GM23338 (cell line): ENCODE data around the gene TMC1. TPM values are rescaled to one million over a fixed set of nuclear protein-coding genes. Genes with fewer than 3 reads are reported as not detected.

Experiments used
- ATAC-seq: fragments of 200-7000 bp; cut with Tn5 transposase; 3 replicates; pipeline ENCODE4 v1.9.1; 2020
- DNase-seq: peaks from one replicate; pipeline ENCODE4 v3.0.0-alpha.2; 2015; ENCODE audit warnings: low spot score
- H2AFZ ChIP-seq: fragments of 200-600 bp; sonication (generic); 2 replicates; pipeline ENCODE4 v1.8.0; 2016; ENCODE audit warnings: antibody characterized with exemption, mild to moderate bottlenecking, moderate library complexity
- H3F3A ChIP-seq: fragments of 200-600 bp; sonication (generic); replicated peaks from 2 replicates; pipeline ENCODE4 v1.8.0; 2017; ENCODE audit warnings: antibody characterized with exemption, mixed run types, low read depth
- H3K27ac ChIP-seq: fragments of 200-600 bp; sonication (generic); 2 replicates; pipeline ENCODE4 v1.6.1; 2016; ENCODE audit warnings: low read depth
- H3K27me3 ChIP-seq: fragments of 200-600 bp; sonication (generic); 2 replicates; pipeline ENCODE4 v1.8.0; 2016; ENCODE audit warnings: mild to moderate bottlenecking, mixed run types, moderate library complexity; ENCODE audit not compliant: insufficient read depth
- H3K36me3 ChIP-seq: fragments of 200-600 bp; sonication (generic); 2 replicates; pipeline ENCODE4 v1.8.0; 2016; ENCODE audit warnings: mild to moderate bottlenecking; ENCODE audit not compliant: insufficient read depth
- H3K4me1 ChIP-seq: fragments of 200-600 bp; sonication (generic); 2 replicates; pipeline ENCODE4 v1.8.0; 2016; ENCODE audit warnings: mild to moderate bottlenecking, moderate library complexity; ENCODE audit not compliant: insufficient read depth
- H3K4me2 ChIP-seq: fragments of 200-600 bp; sonication (generic); 2 replicates; pipeline ENCODE4 v1.7.1; 2017; ENCODE audit warnings: mixed run types
- H3K4me3 ChIP-seq: fragments of 200-600 bp; sonication (generic); 2 replicates; pipeline ENCODE4 v1.6.1; 2016; ENCODE audit warnings: mixed run types
- H3K79me2 ChIP-seq: fragments of 200-600 bp; sonication (generic); replicated peaks from 2 replicates; pipeline ENCODE4 v1.8.0; 2017; ENCODE audit warnings: mild to moderate bottlenecking; ENCODE audit not compliant: insufficient read depth
- H3K9me2 ChIP-seq: fragments of 200-600 bp; sonication (generic); 2 replicates; pipeline ENCODE4 v1.8.0; 2017; ENCODE audit not compliant: insufficient read depth
- H4K20me1 ChIP-seq: fragments of 200-600 bp; sonication (generic); replicated peaks from 2 replicates; pipeline ENCODE4 v1.8.0; 2017; ENCODE audit warnings: mild to moderate bottlenecking; ENCODE audit not compliant: insufficient read depth
- H3K27ac Mint-ChIP-seq: 2 replicates; pipeline ENCODE4 v1.8.0; 2020; ENCODE audit warnings: inconsistent platforms, mild to moderate bottlenecking, moderate library complexity, mixed read lengths
- H3K27me3 Mint-ChIP-seq: 3 replicates; pipeline ENCODE4 v1.8.0; 2022; ENCODE audit warnings: low read depth, mild to moderate bottlenecking, moderate library complexity, mixed read lengths, inconsistent platforms; ENCODE audit not compliant: insufficient read depth, poor library complexity
- H3K36me3 Mint-ChIP-seq: 3 replicates; pipeline ENCODE4 v1.8.0; 2021; ENCODE audit warnings: low read depth, mild to moderate bottlenecking, inconsistent platforms, moderate library complexity, mixed read lengths
- H3K4me1 Mint-ChIP-seq: 3 replicates; pipeline ENCODE4 v1.8.0; 2020; ENCODE audit warnings: mild to moderate bottlenecking, inconsistent platforms, mixed read lengths
- H3K4me3 Mint-ChIP-seq: 3 replicates; pipeline ENCODE4 v1.8.0; 2021; ENCODE audit warnings: moderate library complexity, mild to moderate bottlenecking, inconsistent platforms, mixed read lengths
- H3K9me3 Mint-ChIP-seq: 3 replicates; pipeline ENCODE4 v1.8.0; 2020; ENCODE audit warnings: moderate library complexity, mild to moderate bottlenecking, inconsistent platforms, mixed read lengths
- CREB1 ChIP-seq: fragments of 250-450 bp; sonication (Bioruptor Pico); IDR thresholded peaks from 2 replicates; pipeline ENCODE4 v1.5.0; 2020; ENCODE audit warnings: low read depth, mild to moderate bottlenecking, moderate library complexity
- CTCF ChIP-seq, 2 experiments: fragments of 200-600 bp in 1 of 2; sonication (generic) in 1 of 2; conservative IDR thresholded peaks; 2 replicates each; pipeline versions ENCODE4 v1.5.1 to v1.6.1; 2016 to 2017; ENCODE audit warnings: antibody characterized with exemption in 2 of 2, low read depth in 2 of 2, mild to moderate bottlenecking in 2 of 2, moderate library complexity in 1 of 2
- ETS1 ChIP-seq: IDR thresholded peaks from 2 replicates; pipeline ENCODE4 v1.6.1; 2016; ENCODE audit warnings: antibody characterized with exemption
- EZH2 ChIP-seq: fragments of 200-600 bp; sonication (generic); IDR thresholded peaks from one replicate; pipeline ENCODE4 v1.8.0; 2017; ENCODE audit warnings: antibody characterized with exemption, mild to moderate bottlenecking, low read depth; ENCODE audit not compliant: unreplicated experiment
- EZH2phosphoT487 ChIP-seq: fragments of 200-600 bp; sonication (generic); IDR thresholded peaks from one replicate; pipeline ENCODE4 v1.8.1; 2018; ENCODE audit warnings: antibody characterized with exemption; ENCODE audit not compliant: unreplicated experiment
- JUNB ChIP-seq: IDR thresholded peaks from one replicate; pipeline ENCODE4 v1.6.1; 2016; ENCODE audit warnings: antibody characterized with exemption; ENCODE audit not compliant: unreplicated experiment
- NANOG ChIP-seq: IDR thresholded peaks from 2 replicates; pipeline ENCODE4 v1.6.1; 2016; ENCODE audit warnings: antibody characterized with exemption, borderline replicate concordance
- POLR2AphosphoS5 ChIP-seq: IDR thresholded peaks from 2 replicates; pipeline ENCODE4 v1.6.1; 2016; ENCODE audit warnings: antibody characterized with exemption, low read depth
- STAT1 ChIP-seq: IDR thresholded peaks from one replicate; pipeline ENCODE4 v1.6.1; 2016; ENCODE audit warnings: antibody characterized with exemption; ENCODE audit not compliant: unreplicated experiment
- ZNF114 ChIP-seq: fragments of 250-450 bp; sonication (Bioruptor Pico); IDR thresholded peaks from 2 replicates; pipeline ENCODE4 v1.5.0; 2020; ENCODE audit warnings: mild to moderate bottlenecking, moderate library complexity
- ZNF331 ChIP-seq: fragments of 250-450 bp; sonication (Bioruptor Pico); IDR thresholded peaks from 2 replicates; pipeline ENCODE4 v1.5.0; 2020; ENCODE audit warnings: low read depth, mild to moderate bottlenecking, moderate library complexity
- ZNF462 ChIP-seq: fragments of 250-450 bp; sonication (Bioruptor Pico); IDR thresholded peaks from 2 replicates; pipeline ENCODE4 v1.5.0; 2020; ENCODE audit warnings: mild to moderate bottlenecking, moderate library complexity
- polyA plus RNA-seq: library from polyadenylated mRNA; unstranded; fragments of >200 nt; fragmentation: Nextera tagmentation; extraction: Ambion mirVana; gene quantifications from 2 replicates; pipeline ENCODE4 v1.2.1, GENCODE V29; 2016
- total RNA-seq: library from RNA; depleted of rRNA; stranded (reverse); fragments of >200 nt; shearing (Covaris generic); gene quantifications from 2 replicates; pipeline ENCODE4 v1.2.3, GENCODE V29; 2014

TMC1 gene
- total and polyA plus RNA-seq, 2 experiments from 2014 or later: 0.61 to 1.2 TPM

GRCh38 chr9:72649127-72649442 is 127.7 kb downstream of the TMC1 start:
- no peaks in the 10 kb centered on the region for H3K36me3 ChIP-seq
- H2AFZ ChIP-seq: peak overlapping the region; percentile 90
- no peaks in the 10 kb centered on the region for H3K9me3 Mint-ChIP-seq
- no peaks in the 10 kb centered on the region for H3K36me3 Mint-ChIP-seq
- DNase-seq: no peak
- no peak for ATAC-seq
- no peak overlapping the region for H3K4me2 ChIP-seq
- TF ChIP-seq EZH2phosphoT487 (no peak), JUNB (no peak), EZH2 (no peak), ZNF331 (CRISPR knock-in tag) (no peak)
- H3K9me2 ChIP-seq: 0 out of 2 replicates have a peak, but pooled peaks cover 3% of the 10 kb centered on the region
- no peaks in the 10 kb centered on the region for H3K27me3 Mint-ChIP-seq
- H3K27me3 ChIP-seq: no peaks in the 10 kb centered on the region
- H3F3A ChIP-seq: no peaks in the 10 kb centered on the region
- no peak overlapping the region for H3K4me3 Mint-ChIP-seq
- no peak overlapping the region for H3K27ac Mint-ChIP-seq
- H3K27ac ChIP-seq: no peak overlapping the region
- no peaks in the 10 kb centered on the region for H3K79me2 ChIP-seq
- H3K4me1 Mint-ChIP-seq: peaks cover 8% of the 10 kb centered on the region; the same call in 2 of the 3 replicates
- H3K4me3 ChIP-seq: no peak overlapping the region
- H4K20me1 ChIP-seq: no peaks in the 10 kb centered on the region
- H3K4me1 ChIP-seq: 0 out of 2 replicates have a peak, but pooled peaks cover 4% of the 10 kb centered on the region

- Mint-ChIP-seq H3K27me3 (no peaks in the 10 kb centered on the region), H3K9me3 (no peaks in the 10 kb centered on the region), H3K4me1 (peaks cover 8% of the 10 kb centered on the region; the same call in 2 of the 3 replicates), H3K36me3 (no peaks in the 10 kb centered on the region), H3K4me3 (no peak overlapping the region), H3K27ac (no peak overlapping the region)
- no peaks in the 10 kb centered on the region for H3K36me3 ChIP-seq
- ATAC-seq (no peak), DNase-seq (no peak)
- H3F3A ChIP-seq: no peaks in the 10 kb centered on the region
- H3K27me3 ChIP-seq: no peaks in the 10 kb centered on the region
- H3K4me1 ChIP-seq: 0 out of 2 replicates have a peak, but pooled peaks cover 4% of the 10 kb centered on the region
- H3K4me3 ChIP-seq: no peak overlapping the region
- H3K79me2 ChIP-seq: no peaks in the 10 kb centered on the region
- H3K4me2 ChIP-seq: no peak overlapping the region
- H4K20me1 ChIP-seq: no peaks in the 10 kb centered on the region
- H2AFZ ChIP-seq: no peak overlapping the region
- H3K9me2 ChIP-seq: 0 out of 2 replicates have a peak, but pooled peaks cover 1% of the 10 kb centered on the region
- H3K27ac ChIP-seq: no peak overlapping the region
- TF ChIP-seq ZNF462 (CRISPR knock-in tag): no peak
- no peak for TF ChIP-seq ZNF331 (CRISPR knock-in tag)
- TF ChIP-seq CTCF (conservative IDR thresholded peaks at IDR 0.05; ENCODE audit: low read depth in 2 of 2): no peak
- TF ChIP-seq ETS1: no peak
- no peak for TF ChIP-seq NANOG
- TF ChIP-seq ZNF114: no peak
- TF ChIP-seq STAT1: no peak
- no peak for TF ChIP-seq EZH2phosphoT487
- no peak for TF ChIP-seq POLR2AphosphoS5
- TF ChIP-seq JUNB: no peak
- no peak for TF ChIP-seq CREB1 (CRISPR knock-in tag)
- TF ChIP-seq EZH2: no peak
Measured at GRCh38 chr9:72650206-72650605, 128.8 kb downstream of the TMC1 start.
